ENCODE measurements around the gene A1BG. TPM values are rescaled to one million over a fixed set of nuclear protein-coding genes. Genes with fewer than 3 reads are reported as not detected.

Gene A1BG
- total RNA-seq, 1 experiment from 2014 or later = 1.9 TPM

GRCh38 chr19:58338825-58339558 is 14.3 kb downstream of the A1BG start:
- no peaks in the 10 kb centered on the region for H3K4me1 ChIP-seq (ENCODE audit: insufficient read depth, low read length)
- H3K9me2 ChIP-seq (replicated peaks; ENCODE audit: low read length) = no peaks in the 10 kb centered on the region
- no peak overlapping the region for H3K4me2 ChIP-seq (ENCODE audit: low read length)
- intact Hi-C loops (cut with micrococcal nuclease) = no loop called here
- H3K27me3 ChIP-seq (ENCODE audit: low read length) = no peaks in the 10 kb centered on the region
- no peak overlapping the region for H3K4me3 ChIP-seq (ENCODE audit: low read length)
- ChIA-PET CTCF (no interaction called here), POLR2A (ENCODE audit: unreplicated experiment) (no interaction called here)
- H3K36me3 ChIP-seq (ENCODE audit: low read depth, low read length) = peaks cover 40% of the 10 kb centered on the region
- no peak overlapping the region for H3K9ac ChIP-seq (ENCODE audit: low read length)
- no TSS peak for BruUV-seq (replicated peaks)
- H2AFZ ChIP-seq (ENCODE audit: low read length) = no peak overlapping the region
- peak; percentile 38 for DNase-seq
- no peaks in the 10 kb centered on the region for H3F3A ChIP-seq (ENCODE audit: low read length, unreplicated experiment)
- H3K79me2 ChIP-seq (ENCODE audit: low read length) = no peaks in the 10 kb centered on the region
- no peak; the same call in 1 of the 2 replicates for ATAC-seq
- H4K20me1 ChIP-seq (ENCODE audit: low read length) = no peaks in the 10 kb centered on the region
- H3K9me3 ChIP-seq (ENCODE audit: low read length) = no peaks in the 10 kb centered on the region; the same call in 1 of the 2 replicates
- no peak overlapping the region for H3K27ac ChIP-seq (ENCODE audit: low read length)
- TF ChIP-seq EZH2phosphoT487 (IDR thresholded peaks at IDR 0.05; ENCODE audit: borderline replicate concordance, low read length) (no peak), EZH2 (IDR thresholded peaks at IDR 0.05; ENCODE audit: low read length, unreplicated experiment) (no peak), CTCF (conservative IDR thresholded peaks at IDR 0.05; ENCODE audit: low read depth, low read length) (no peak)

GRCh38 chr19:58338336-58338735 is 15.0 kb downstream of the A1BG start:
- no TSS peak for BruUV-seq (replicated peaks)
- intact Hi-C loops (cut with micrococcal nuclease) = no loop called here
- no peaks in the 10 kb centered on the region for H3K9me2 ChIP-seq (replicated peaks; ENCODE audit: low read length)
- no peak overlapping the region for H3K27ac ChIP-seq (ENCODE audit: low read length)
- no peaks in the 10 kb centered on the region; the same call in 1 of the 2 replicates for H3K9me3 ChIP-seq (ENCODE audit: low read length)
- no peak overlapping the region for H3K4me3 ChIP-seq (ENCODE audit: low read length)
- H3K9ac ChIP-seq (ENCODE audit: low read length) = no peak overlapping the region
- no peak overlapping the region for H2AFZ ChIP-seq (ENCODE audit: low read length)
- DNase-seq (no peak), ATAC-seq (no peak)
- no peaks in the 10 kb centered on the region for H3K27me3 ChIP-seq (ENCODE audit: low read length)
- H3K4me2 ChIP-seq (ENCODE audit: low read length) = no peak overlapping the region
- peaks cover 40% of the 10 kb centered on the region for H3K36me3 ChIP-seq (ENCODE audit: low read depth, low read length)
- H3F3A ChIP-seq (ENCODE audit: low read length, unreplicated experiment) = no peaks in the 10 kb centered on the region
- no peaks in the 10 kb centered on the region for H3K4me1 ChIP-seq (ENCODE audit: insufficient read depth, low read length)
- no peak for TF ChIP-seq CTCF (conservative IDR thresholded peaks at IDR 0.05; ENCODE audit: low read depth, low read length)
- no peak for TF ChIP-seq EZH2phosphoT487 (IDR thresholded peaks at IDR 0.05; ENCODE audit: borderline replicate concordance, low read length)
- CTCF ChIA-PET = no interaction called here
- POLR2A ChIA-PET (ENCODE audit: unreplicated experiment) = no interaction called here
- no peaks in the 10 kb centered on the region for H3K79me2 ChIP-seq (ENCODE audit: low read length)
- H4K20me1 ChIP-seq (ENCODE audit: low read length) = no peaks in the 10 kb centered on the region

GRCh38 chr19:58336820-58337219 is 16.5 kb downstream of the A1BG start:
- DNase-seq (no peak), ATAC-seq (no peak)
- TF ChIP-seq EZH2phosphoT487 (IDR thresholded peaks at IDR 0.05; ENCODE audit: borderline replicate concordance, low read length) (no peak), CTCF (conservative IDR thresholded peaks at IDR 0.05; ENCODE audit: low read depth, low read length) (no peak), EZH2 (IDR thresholded peaks at IDR 0.05; ENCODE audit: low read length, unreplicated experiment) (no peak)
- Histone ChIP-seq H3K79me2 (ENCODE audit: low read length) (no peaks in the 10 kb centered on the region), H3K4me2 (ENCODE audit: low read length) (no peak overlapping the region), H3K27me3 (ENCODE audit: low read length) (no peaks in the 10 kb centered on the region), H3K4me3 (ENCODE audit: low read length) (no peak overlapping the region), H3K9ac (ENCODE audit: low read length) (no peak overlapping the region), H3K9me3 (ENCODE audit: low read length) (no peaks in the 10 kb centered on the region; the same call in 1 of the 2 replicates), H3K36me3 (ENCODE audit: low read depth, low read length) (peaks cover 40% of the 10 kb centered on the region), H3K9me2 (replicated peaks; ENCODE audit: low read length) (no peaks in the 10 kb centered on the region), H4K20me1 (ENCODE audit: low read length) (no peaks in the 10 kb centered on the region), H2AFZ (ENCODE audit: low read length) (no peak overlapping the region), H3F3A (ENCODE audit: low read length, unreplicated experiment) (no peaks in the 10 kb centered on the region), H3K27ac (ENCODE audit: low read length) (no peak overlapping the region), H3K4me1 (ENCODE audit: insufficient read depth, low read length) (no peaks in the 10 kb centered on the region)
- no TSS peak for BruUV-seq (replicated peaks)
- intact Hi-C loops (cut with micrococcal nuclease) = no loop called here
- ChIA-PET CTCF (no interaction called here), POLR2A (ENCODE audit: unreplicated experiment) (no interaction called here)

All from PC-3 (cell line).